Measurements from ENCODE around the gene PLXNA2. TPM values are rescaled to one million over a fixed set of nuclear protein-coding genes. Genes with fewer than 3 reads are reported as not detected.
A peak's percentile ranks its signal among the peaks of the same experiment; 100 is the strongest.

Gene PLXNA2
- total and polyA plus RNA-seq, 2 of the 13 experiments (the other 11 are each of a cell fraction or from before 2014, with no cell fraction given), result 1.1 to 2.1 TPM

DNA sequence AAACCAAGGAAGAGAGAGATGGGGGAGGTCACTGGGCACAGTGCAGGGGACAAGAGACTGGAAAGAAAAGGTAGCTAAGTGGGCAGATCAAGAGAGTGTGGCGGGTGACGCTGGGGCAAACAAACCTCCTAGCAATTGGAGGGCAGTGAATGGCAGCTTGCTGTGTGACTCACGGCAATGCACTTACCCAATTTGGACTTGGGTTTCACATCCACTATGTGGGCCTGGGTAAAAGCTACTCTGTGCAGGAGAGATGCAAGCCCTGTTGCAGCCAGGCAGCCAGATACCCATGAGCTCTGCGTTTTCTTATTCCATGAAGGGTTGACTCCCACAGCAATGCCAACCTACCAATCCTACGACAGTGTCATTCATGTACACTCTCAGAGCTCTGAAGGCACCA is 9.5 kb downstream of the PLXNA2 start (continued):
- TF ChIP-seq, protein P1, sequence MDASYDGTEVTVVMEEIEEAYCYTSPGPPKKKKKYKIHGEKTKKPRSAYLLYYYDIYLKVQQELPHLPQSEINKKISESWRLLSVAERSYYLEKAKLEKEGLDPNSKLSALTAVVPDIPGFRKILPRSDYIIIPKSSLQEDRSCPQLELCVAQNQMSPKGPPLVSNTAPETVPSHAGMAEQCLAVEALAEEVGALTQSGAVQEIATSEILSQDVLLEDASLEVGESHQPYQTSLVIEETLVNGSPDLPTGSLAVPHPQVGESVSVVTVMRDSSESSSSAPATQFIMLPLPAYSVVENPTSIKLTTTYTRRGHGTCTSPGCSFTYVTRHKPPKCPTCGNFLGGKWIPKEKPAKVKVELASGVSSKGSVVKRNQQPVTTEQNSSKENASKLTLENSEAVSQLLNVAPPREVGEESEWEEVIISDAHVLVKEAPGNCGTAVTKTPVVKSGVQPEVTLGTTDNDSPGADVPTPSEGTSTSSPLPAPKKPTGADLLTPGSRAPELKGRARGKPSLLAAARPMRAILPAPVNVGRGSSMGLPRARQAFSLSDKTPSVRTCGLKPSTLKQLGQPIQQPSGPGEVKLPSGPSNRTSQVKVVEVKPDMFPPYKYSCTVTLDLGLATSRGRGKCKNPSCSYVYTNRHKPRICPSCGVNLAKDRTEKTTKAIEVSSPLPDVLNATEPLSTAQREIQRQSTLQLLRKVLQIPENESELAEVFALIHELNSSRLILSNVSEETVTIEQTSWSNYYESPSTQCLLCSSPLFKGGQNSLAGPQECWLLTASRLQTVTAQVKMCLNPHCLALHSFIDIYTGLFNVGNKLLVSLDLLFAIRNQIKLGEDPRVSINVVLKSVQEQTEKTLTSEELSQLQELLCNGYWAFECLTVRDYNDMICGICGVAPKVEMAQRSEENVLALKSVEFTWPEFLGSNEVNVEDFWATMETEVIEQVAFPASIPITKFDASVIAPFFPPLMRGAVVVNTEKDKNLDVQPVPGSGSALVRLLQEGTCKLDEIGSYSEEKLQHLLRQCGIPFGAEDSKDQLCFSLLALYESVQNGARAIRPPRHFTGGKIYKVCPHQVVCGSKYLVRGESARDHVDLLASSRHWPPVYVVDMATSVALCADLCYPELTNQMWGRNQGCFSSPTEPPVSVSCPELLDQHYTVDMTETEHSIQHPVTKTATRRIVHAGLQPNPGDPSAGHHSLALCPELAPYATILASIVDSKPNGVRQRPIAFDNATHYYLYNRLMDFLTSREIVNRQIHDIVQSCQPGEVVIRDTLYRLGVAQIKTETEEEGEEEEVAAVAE (CRISPR knock-in tag; IDR thresholded peaks at IDR 0.05; ENCODE audit: borderline replicate concordance), result 0 out of 2 replicates have a peak, but pooled peaks have one; percentile 27
- TF ChIP-seq HOXA3 (CRISPR knock-in tag; IDR thresholded peaks at IDR 0.05), result peak; percentile 33; the same call in 1 of the 2 replicates
- TF ChIP-seq GATAD2A (CRISPR knock-in tag; IDR thresholded peaks at IDR 0.05), result 0 out of 2 replicates have a peak, but pooled peaks have one; percentile 39
- TF ChIP-seq, protein P2, sequence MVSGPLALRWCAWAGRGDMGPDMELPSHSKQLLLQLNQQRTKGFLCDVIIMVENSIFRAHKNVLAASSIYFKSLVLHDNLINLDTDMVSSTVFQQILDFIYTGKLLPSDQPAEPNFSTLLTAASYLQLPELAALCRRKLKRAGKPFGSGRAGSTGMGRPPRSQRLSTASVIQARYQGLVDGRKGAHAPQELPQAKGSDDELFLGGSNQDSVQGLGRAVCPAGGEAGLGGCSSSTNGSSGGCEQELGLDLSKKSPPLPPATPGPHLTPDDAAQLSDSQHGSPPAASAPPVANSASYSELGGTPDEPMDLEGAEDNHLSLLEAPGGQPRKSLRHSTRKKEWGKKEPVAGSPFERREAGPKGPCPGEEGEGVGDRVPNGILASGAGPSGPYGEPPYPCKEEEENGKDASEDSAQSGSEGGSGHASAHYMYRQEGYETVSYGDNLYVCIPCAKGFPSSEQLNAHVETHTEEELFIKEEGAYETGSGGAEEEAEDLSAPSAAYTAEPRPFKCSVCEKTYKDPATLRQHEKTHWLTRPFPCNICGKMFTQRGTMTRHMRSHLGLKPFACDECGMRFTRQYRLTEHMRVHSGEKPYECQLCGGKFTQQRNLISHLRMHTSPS (CRISPR knock-in tag; IDR thresholded peaks at IDR 0.05; ENCODE audit: low read depth), result peak; percentile 54; the same call in 1 of the 2 replicates
- TF ChIP-seq CENPX (CRISPR knock-in tag; IDR thresholded peaks at IDR 0.05), result no peak
- 0 out of 2 replicates have a peak, but pooled peaks have one; percentile 26 for TF ChIP-seq ZNF644 (CRISPR knock-in tag; IDR thresholded peaks at IDR 0.05; ENCODE audit: low read depth)
- no peak for TF ChIP-seq ZFP36 (IDR thresholded peaks at IDR 0.05; ENCODE audit: borderline replicate concordance, low read depth, low read length, partially characterized antibody)
- TF ChIP-seq MED1 (CRISPR knock-in tag; IDR thresholded peaks at IDR 0.05), result no peak
- no peak for TF ChIP-seq NR2F6 (IDR thresholded peaks at IDR 0.05)
- peak; percentile 38; the same call in 1 of the 2 replicates for TF ChIP-seq NR2F6 (CRISPR knock-in tag; IDR thresholded peaks at IDR 0.05)
- TF ChIP-seq CEBPB (IDR thresholded peaks at IDR 0.05; ENCODE audit: borderline replicate concordance, low read depth, low read length), result peak; percentile 75; the same call in 1 of the 2 replicates
- no peak for TF ChIP-seq TCF7 (IDR thresholded peaks at IDR 0.05; ENCODE audit: low read depth)
- no peak for TF ChIP-seq ZNF75D (CRISPR knock-in tag; IDR thresholded peaks at IDR 0.05; ENCODE audit: borderline replicate concordance)
- TF ChIP-seq LCORL (IDR thresholded peaks at IDR 0.05), result no peak
- TF ChIP-seq LCORL (CRISPR knock-in tag; IDR thresholded peaks at IDR 0.05), result peak; percentile 40; the same call in 1 of the 2 replicates
- TF ChIP-seq FOSL1 (CRISPR knock-in tag; IDR thresholded peaks at IDR 0.05; ENCODE audit: borderline replicate concordance), result peak; percentile 71
- TF ChIP-seq ZNF577 (CRISPR knock-in tag; IDR thresholded peaks at IDR 0.05; ENCODE audit: borderline replicate concordance, low read depth), result no peak
- TF ChIP-seq ZFX (CRISPR knock-in tag; IDR thresholded peaks at IDR 0.05; ENCODE audit: low read depth), result peak; percentile 37; the same call in 1 of the 2 replicates
- TF ChIP-seq ZBTB7B (CRISPR knock-in tag; IDR thresholded peaks at IDR 0.05), result 0 out of 2 replicates have a peak, but pooled peaks have one; percentile 27
- TF ChIP-seq, protein P3, sequence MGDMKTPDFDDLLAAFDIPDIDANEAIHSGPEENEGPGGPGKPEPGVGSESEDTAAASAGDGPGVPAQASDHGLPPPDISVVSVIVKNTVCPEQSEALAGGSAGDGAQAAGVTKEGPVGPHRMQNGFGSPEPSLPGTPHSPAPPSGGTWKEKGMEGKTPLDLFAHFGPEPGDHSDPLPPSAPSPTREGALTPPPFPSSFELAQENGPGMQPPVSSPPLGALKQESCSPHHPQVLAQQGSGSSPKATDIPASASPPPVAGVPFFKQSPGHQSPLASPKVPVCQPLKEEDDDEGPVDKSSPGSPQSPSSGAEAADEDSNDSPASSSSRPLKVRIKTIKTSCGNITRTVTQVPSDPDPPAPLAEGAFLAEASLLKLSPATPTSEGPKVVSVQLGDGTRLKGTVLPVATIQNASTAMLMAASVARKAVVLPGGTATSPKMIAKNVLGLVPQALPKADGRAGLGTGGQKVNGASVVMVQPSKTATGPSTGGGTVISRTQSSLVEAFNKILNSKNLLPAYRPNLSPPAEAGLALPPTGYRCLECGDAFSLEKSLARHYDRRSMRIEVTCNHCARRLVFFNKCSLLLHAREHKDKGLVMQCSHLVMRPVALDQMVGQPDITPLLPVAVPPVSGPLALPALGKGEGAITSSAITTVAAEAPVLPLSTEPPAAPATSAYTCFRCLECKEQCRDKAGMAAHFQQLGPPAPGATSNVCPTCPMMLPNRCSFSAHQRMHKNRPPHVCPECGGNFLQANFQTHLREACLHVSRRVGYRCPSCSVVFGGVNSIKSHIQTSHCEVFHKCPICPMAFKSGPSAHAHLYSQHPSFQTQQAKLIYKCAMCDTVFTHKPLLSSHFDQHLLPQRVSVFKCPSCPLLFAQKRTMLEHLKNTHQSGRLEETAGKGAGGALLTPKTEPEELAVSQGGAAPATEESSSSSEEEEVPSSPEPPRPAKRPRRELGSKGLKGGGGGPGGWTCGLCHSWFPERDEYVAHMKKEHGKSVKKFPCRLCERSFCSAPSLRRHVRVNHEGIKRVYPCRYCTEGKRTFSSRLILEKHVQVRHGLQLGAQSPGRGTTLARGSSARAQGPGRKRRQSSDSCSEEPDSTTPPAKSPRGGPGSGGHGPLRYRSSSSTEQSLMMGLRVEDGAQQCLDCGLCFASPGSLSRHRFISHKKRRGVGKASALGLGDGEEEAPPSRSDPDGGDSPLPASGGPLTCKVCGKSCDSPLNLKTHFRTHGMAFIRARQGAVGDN (CRISPR knock-in tag; IDR thresholded peaks at IDR 0.05), result peak; percentile 38
- peak; percentile 46 for TF ChIP-seq TEAD3 (CRISPR knock-in tag; optimal IDR thresholded peaks at IDR 0.05; ENCODE audit: borderline replicate concordance)
- peak; percentile 57; the same call in 1 of the 2 replicates for TF ChIP-seq CEBPG (CRISPR knock-in tag; IDR thresholded peaks at IDR 0.05)
- TF ChIP-seq FOSL2 (CRISPR knock-in tag; IDR thresholded peaks at IDR 0.05), result peak; percentile 94

Data from HepG2 (cell line).